Memory B cell (primary cell): ENCODE results near the gene AKAP14.
"Not testable (repeated sequence)": the region's sequence is repeated elsewhere in the genome, so short reads cannot be mapped to it uniquely, and the experiment has no call there.

Experiments used
- ATAC-seq: fragments of 150-1000 bp; cut with Tn5 transposase; 2 replicates; pipeline ENCODE4 v1.10.0; 2021; ENCODE audit warnings: low read depth, mild to moderate bottlenecking, moderate library complexity
- DNase-seq, 2 donors: peaks; one replicate each; pipeline ENCODE4 v3.0.0; 2022; ENCODE audit warnings: low spot score in 2 of 2
- H3K27ac Mint-ChIP-seq: one replicate; pipeline ENCODE4 v1.8.0; 2022; ENCODE audit warnings: mild to moderate bottlenecking, moderate library complexity, mixed read lengths
- H3K27me3 Mint-ChIP-seq: one replicate; pipeline ENCODE4 v1.8.0; 2022; ENCODE audit warnings: mixed read lengths
- H3K36me3 Mint-ChIP-seq: one replicate; pipeline ENCODE4 v1.8.0; 2022; ENCODE audit warnings: mild to moderate bottlenecking, mixed read lengths
- H3K4me1 Mint-ChIP-seq: one replicate; pipeline ENCODE4 v1.8.0; 2022; ENCODE audit warnings: mixed read lengths
- H3K4me3 Mint-ChIP-seq: one replicate; pipeline ENCODE4 v1.8.0; 2022; ENCODE audit warnings: mild to moderate bottlenecking, moderate library complexity, mixed read lengths
- H3K9me3 Mint-ChIP-seq: one replicate; pipeline ENCODE4 v1.8.0; 2022; ENCODE audit warnings: mixed read lengths

Gene AKAP14

GRCh38 chrX:119895843-119896326 is at the start of gene AKAP14:
TSS of gene AKAP14 (plus strand) at chrX:119895893. CDS start at chrX:119903224, 7,331 bp downstream.
- Mint-ChIP-seq H3K4me3 (no peak within 1 kb of the TSS), H3K4me1 (no peaks in the 10 kb centered on the region), H3K27ac (no peak within 1 kb of the TSS), H3K27me3 (no peaks in the 10 kb centered on the region), H3K9me3 (no peaks in the 10 kb centered on the region), H3K36me3 (no peaks in the 10 kb centered on the region)
- DNase-seq, result no peak
- no peak for ATAC-seq

DNA sequence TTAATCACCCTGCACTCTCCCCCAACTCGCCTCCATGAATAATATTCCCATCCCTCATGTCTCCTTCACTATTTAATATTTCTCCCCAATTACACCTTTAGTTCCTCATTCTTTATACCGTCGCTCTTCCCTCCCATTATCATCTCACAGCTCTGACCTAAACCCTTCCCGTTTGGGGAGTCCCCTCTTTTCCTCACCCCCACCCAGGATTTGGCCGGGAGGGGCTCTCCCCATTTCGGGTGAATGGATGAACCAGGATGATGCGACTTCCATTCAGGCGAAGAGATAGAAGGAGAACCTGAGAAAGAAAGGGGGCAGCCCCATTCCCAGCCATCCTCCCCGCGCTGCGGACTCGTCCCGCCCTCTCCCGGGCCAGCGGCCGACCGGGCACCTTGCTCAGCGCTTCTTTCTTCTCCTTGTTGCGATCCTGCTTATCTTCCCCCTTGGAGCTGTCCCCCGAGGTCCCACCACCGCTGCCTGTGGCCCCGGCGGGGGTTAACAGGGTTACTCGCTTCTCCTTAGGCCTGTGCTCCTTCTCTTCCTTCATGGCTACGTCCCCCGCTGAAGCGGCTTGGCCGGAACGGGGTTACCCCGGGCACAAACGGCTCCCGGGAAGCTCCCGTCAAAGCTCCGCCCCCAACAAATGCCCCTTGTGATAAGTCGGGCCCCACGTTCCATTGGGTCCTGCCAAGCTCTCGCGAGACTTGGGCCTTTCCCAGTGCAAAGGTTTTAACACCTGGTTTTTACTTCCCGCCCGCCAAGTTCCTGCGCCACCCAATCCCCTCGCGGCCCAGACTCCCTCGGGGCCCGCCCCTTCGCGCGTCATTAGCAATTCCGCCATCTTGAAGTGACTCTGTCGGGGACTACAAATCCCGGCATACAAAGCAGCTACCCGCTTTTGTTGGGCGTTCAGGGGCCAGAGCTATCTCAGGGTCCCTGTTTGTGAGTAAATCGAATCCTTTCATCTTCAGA is 43.0 kb upstream of the AKAP14 start, which contains the start of gene UPF3B:
Gene UPF3B, minus strand, starts transcription at position 582 of the 972 bp plus-strand sequence. Its CDS starts 35 bp downstream, at position 547.
- ATAC-seq (peak; percentile 95), DNase-seq (peak; percentile 78 to 85)
- Mint-ChIP-seq H3K4me1 (peaks cover 3% of the 10 kb centered on the region), H3K4me3 (peak within 1 kb of the TSS; percentile 95), H3K9me3 (no peaks in the 10 kb centered on the region), H3K36me3 (peaks cover 2% of the 10 kb centered on the region), H3K27ac (peak within 1 kb of the TSS; percentile 97), H3K27me3 (no peaks in the 10 kb centered on the region)

DNA sequence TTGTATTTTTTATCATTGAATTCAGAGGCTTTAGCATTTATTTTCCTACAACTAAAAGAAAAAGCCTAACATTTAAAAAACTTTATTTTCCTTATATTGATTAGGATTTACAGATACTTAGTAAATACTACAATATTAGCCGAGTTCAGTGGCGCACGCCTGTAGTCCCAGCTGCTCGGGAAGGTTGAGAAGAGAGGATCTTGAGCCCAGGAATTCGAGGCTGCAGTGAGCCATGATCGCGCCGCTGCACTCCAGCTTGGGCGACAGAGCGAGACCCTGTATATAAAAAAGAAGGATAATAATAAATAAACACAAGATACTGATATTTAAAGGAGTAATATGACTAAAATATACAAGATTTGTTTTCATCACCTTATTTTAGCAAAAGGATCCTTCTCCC is 42.2 kb upstream of the AKAP14 start:
- Mint-ChIP-seq H3K4me3 (peak overlapping the region; percentile 95), H3K27me3 (no peaks in the 10 kb centered on the region), H3K27ac (peak overlapping the region; percentile 97), H3K4me1 (peaks cover 3% of the 10 kb centered on the region), H3K9me3 (no peaks in the 10 kb centered on the region), H3K36me3 (peaks cover 2% of the 10 kb centered on the region)
- ATAC-seq (no peak), DNase-seq (no peak)

DNA sequence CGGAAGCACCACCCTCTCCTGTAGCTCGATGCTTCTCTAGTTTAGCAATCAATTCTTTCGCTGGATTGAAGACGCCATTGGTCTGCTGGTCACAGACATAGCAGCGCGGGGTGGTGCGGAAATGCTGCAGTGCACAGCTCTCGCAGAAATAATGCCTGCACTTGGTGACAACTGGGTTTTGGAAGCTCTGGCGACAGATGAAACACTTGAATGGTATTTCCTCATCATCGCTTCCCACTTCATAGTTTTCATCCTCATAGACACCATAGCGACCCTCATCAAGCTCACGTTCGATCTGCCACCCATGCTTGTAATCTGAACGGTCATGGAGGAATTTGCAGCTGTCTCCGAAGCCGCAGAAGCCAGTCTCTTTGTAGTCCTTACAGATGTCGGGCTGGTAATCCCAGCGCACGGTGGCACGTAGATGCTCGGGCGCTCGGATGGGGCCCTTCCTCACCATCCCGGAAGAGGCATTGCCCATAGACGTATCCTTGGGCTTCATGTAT is 25.0 kb upstream of the AKAP14 start:
- ATAC-seq (peak; percentile 4), DNase-seq (no peak)
- Mint-ChIP-seq H3K9me3 (no peaks in the 10 kb centered on the region), H3K4me3 (peak overlapping the region; percentile 96), H3K27ac (peak overlapping the region; percentile 95), H3K36me3 (no peaks in the 10 kb centered on the region), H3K27me3 (no peaks in the 10 kb centered on the region), H3K4me1 (peaks cover 7% of the 10 kb centered on the region)

- peak; percentile 50 for ATAC-seq
- peak overlapping the region; percentile 95 for H3K27ac Mint-ChIP-seq
- peaks cover 7% of the 10 kb centered on the region for H3K4me1 Mint-ChIP-seq
- H3K9me3 Mint-ChIP-seq, result no peaks in the 10 kb centered on the region
- no peaks in the 10 kb centered on the region for H3K36me3 Mint-ChIP-seq
- peak in 1 of 2 donors; percentile 22 for DNase-seq
- H3K27me3 Mint-ChIP-seq, result no peaks in the 10 kb centered on the region
- peak overlapping the region; percentile 96 for H3K4me3 Mint-ChIP-seq
These were observed 24.5 kb upstream of the AKAP14 start for GRCh38 chrX:119871245-119871598.

- ATAC-seq (peak; percentile 89), DNase-seq (peak; percentile 66 to 75)
- peak within 1 kb of the TSS; percentile 95 for H3K27ac Mint-ChIP-seq
- H3K4me1 Mint-ChIP-seq, result peaks cover 7% of the 10 kb centered on the region
- no peaks in the 10 kb centered on the region for H3K36me3 Mint-ChIP-seq
- H3K9me3 Mint-ChIP-seq, result no peaks in the 10 kb centered on the region
- no peaks in the 10 kb centered on the region for H3K27me3 Mint-ChIP-seq
- H3K4me3 Mint-ChIP-seq, result peak within 1 kb of the TSS; percentile 96
These were observed 23.9 kb upstream of the AKAP14 start, which contains the start of the genes NDUFA1 and RNF113A for GRCh38 chrX:119871599-119872395. TSS of gene NDUFA1 (plus strand) at chrX:119871832. CDS start at chrX:119871912, 80 bp downstream. TSS of gene RNF113A (minus strand) at chrX:119871733. CDS start at chrX:119871613, 120 bp downstream.

- no peak for DNase-seq
- H3K9me3 Mint-ChIP-seq, result no peaks in the 10 kb centered on the region
- ATAC-seq, result no peak
- no peak overlapping the region for H3K27ac Mint-ChIP-seq
- H3K4me3 Mint-ChIP-seq, result no peak overlapping the region
- H3K27me3 Mint-ChIP-seq, result no peaks in the 10 kb centered on the region
- H3K4me1 Mint-ChIP-seq, result peaks cover 11% of the 10 kb centered on the region
- no peaks in the 10 kb centered on the region for H3K36me3 Mint-ChIP-seq
These were observed 17.0 kb upstream of the AKAP14 start for GRCh38 chrX:119878740-119879139.

DNA sequence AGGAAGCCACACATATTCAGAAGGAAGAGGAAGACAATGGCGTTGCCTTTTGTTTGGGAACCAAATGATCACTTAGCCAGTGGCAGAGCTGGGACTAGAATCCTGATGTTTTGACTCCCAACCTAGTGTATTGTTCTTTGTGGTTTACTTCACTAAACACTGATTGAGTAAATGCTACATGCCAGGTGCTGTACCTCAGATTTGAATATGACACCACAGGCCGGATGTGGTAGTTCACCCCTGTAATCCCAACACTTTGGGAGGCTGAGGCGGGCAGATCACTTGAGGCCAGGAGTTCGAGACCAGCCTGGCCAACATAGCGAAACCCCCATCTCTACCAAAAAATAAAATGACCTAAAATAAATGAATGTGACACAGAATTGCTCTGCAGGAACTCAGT is 15.6 kb upstream of the AKAP14 start:
- Mint-ChIP-seq H3K4me1 (peaks cover 11% of the 10 kb centered on the region), H3K4me3 (no peak overlapping the region), H3K9me3 (no peaks in the 10 kb centered on the region), H3K36me3 (no peaks in the 10 kb centered on the region), H3K27me3 (no peaks in the 10 kb centered on the region), H3K27ac (peak overlapping the region; percentile 79)
- peak; percentile 84 for ATAC-seq
- peak in 1 of 2 donors; percentile 14 for DNase-seq

DNA sequence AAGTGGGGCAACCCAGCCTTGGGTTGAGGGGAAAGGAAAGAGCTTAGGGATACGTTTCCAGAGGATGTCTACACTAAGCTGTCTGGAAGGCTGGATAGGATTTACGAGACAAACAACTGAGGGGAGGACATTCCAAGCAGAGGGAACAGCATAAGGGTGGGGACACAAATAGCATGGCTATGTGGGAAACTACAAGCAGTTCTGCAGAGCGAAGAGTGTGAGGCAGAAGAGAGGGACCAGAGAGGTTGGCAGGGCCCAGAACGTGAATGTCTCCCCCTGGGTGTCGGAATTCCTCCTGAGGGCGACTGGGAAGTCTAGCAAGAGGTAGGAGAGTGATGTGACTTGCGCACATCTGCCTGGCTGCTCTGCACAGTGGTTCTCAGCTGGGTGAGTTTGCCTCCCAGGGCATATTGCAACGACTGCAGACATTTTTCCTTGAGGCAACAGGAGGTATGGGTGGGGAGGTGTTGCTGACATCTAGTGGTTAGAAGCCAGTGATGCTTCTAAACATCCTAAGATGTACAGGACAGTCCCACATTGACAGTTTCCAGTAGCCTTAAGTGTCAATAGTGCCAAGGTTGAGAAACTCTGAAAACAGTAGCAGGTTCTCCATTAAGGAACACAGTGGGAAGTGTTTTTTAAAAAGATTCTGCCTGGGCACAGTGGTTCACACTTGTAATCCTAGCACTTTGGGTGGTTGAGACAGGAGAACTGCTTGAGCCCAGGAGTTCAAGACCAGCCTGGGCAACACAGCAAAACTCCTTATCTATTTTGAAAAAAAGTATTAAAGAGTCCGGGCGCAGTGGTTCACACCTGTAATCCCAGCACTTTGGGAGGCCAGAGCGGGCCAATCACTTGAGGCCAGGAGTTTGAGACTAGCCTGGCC is 14.9 kb upstream of the AKAP14 start:
- peaks cover 11% of the 10 kb centered on the region for H3K4me1 Mint-ChIP-seq
- no peaks in the 10 kb centered on the region for H3K9me3 Mint-ChIP-seq
- ATAC-seq (peak; percentile 80), DNase-seq (no peak)
- H3K4me3 Mint-ChIP-seq, result no peak overlapping the region
- peak overlapping the region; percentile 79 for H3K27ac Mint-ChIP-seq
- no peaks in the 10 kb centered on the region for H3K27me3 Mint-ChIP-seq
- no peaks in the 10 kb centered on the region for H3K36me3 Mint-ChIP-seq

- H3K27me3 Mint-ChIP-seq, result no peaks in the 10 kb centered on the region
- peak overlapping the region; percentile 44 for H3K4me3 Mint-ChIP-seq
- H3K27ac Mint-ChIP-seq, result no peak overlapping the region
- no peaks in the 10 kb centered on the region for H3K36me3 Mint-ChIP-seq
- H3K9me3 Mint-ChIP-seq, result no peaks in the 10 kb centered on the region
- ATAC-seq (peak; percentile 26), DNase-seq (no peak)
- peaks cover 6% of the 10 kb centered on the region for H3K4me1 Mint-ChIP-seq
These were observed 9.9 kb upstream of the AKAP14 start for GRCh38 chrX:119885554-119886428.

DNA sequence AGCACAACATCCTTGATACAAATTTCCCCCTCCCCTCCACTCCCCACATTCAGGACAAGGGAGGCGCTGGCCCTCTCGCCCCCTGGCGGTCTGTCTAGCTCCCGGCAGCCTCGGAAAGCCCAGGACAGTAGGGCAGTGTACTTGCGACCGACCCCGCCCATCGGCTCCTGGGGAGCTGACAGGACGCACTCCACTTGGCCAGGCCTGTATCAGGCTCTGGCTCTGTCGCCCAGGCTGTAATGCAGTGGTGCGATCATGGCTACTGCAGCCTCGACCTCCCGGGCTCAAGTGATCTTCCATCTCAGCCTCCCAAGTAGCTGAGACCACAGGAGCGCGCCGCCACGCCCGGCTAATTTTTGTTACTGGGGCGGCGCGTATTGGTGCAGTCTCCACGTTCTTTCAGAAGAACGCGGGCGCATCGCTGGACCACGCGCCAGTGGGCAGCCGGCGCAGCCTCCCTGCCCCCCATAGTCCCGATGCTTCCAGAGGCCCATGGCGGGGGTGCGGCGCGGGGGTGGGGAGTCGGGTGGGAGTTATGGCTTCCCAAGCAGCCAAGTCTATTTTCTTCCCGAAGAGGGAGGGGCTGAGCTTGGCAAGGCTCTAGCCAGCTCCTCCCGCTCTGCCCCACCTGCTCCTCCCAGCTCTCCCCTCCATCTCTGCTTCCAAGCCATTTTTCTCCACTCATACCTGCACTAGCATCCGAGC is 7.8 kb upstream of the AKAP14 start:
- H3K36me3 Mint-ChIP-seq, result no peaks in the 10 kb centered on the region
- H3K27ac Mint-ChIP-seq, result no peak overlapping the region
- peak overlapping the region; percentile 56 for H3K4me3 Mint-ChIP-seq
- DNase-seq, result peak; percentile 33 to 47
- no peaks in the 10 kb centered on the region for H3K27me3 Mint-ChIP-seq
- no peaks in the 10 kb centered on the region for H3K9me3 Mint-ChIP-seq
- peaks cover 6% of the 10 kb centered on the region for H3K4me1 Mint-ChIP-seq
- peak; percentile 77 for ATAC-seq

- not testable (repeated sequence) for H3K27me3 Mint-ChIP-seq, H3K4me3 Mint-ChIP-seq, H3K9me3 Mint-ChIP-seq, H3K27ac Mint-ChIP-seq, H3K36me3 Mint-ChIP-seq, H3K4me1 Mint-ChIP-seq, ATAC-seq, DNase-seq
These were observed 5.1 kb upstream of the AKAP14 start for GRCh38 chrX:119890626-119891025.
